ENCODE results near the gene FKRP. TPM values are rescaled to one million over a fixed set of nuclear protein-coding genes. Genes with fewer than 3 reads are reported as not detected.

FKRP gene
- total RNA-seq (1 to 10 TPM; 5.0 to 9.4 (median 6.5) TPM), polyA plus RNA-seq (10 to 100 TPM; 16.6 to 17.4 TPM)

- H3K27ac ChIP-seq: peak within 1 kb of the TSS in 3 of 4 donors; percentile 42 to 82 (median 67)
- peak in 4 of 6 donors; percentile 40 to 79 (median 68) for DNase-seq
- peak; percentile 55 to 75 (median 64) for ATAC-seq
- peak within 1 kb of the TSS; percentile 95 to 97 (median 96) for H3K4me3 ChIP-seq
- TF ChIP-seq CTCF (IDR thresholded peaks at IDR 0.05): no peak
- intact Hi-C loops (cut with DNase I): no loop called here
- no peaks in the 10 kb centered on the region for H3K27me3 ChIP-seq
- WGBS, 2 donors: 0% methylated on average over 38 to 68 of the region's 68 CpGs
- FAIRE-seq: no peak
- no peaks in the 10 kb centered on the region for H3K36me3 ChIP-seq
- no peaks in the 10 kb centered on the region for H3K9me3 ChIP-seq
- peaks cover 0 to 11% (median 0%) of the 10 kb centered on the region in 3 donors for H3K4me1 ChIP-seq
Observed at GRCh38 chr19:46745521-46746280, at the start of gene FKRP. FKRP (plus strand) TSS chr19:46746057; CDS start chr19:46755451, 9,394 bp downstream.

GRCh38 chr19:46696866-46697203 lies 49.0 kb upstream of the FKRP start:
- Histone ChIP-seq H3K4me3 (no peak overlapping the region), H3K36me3 (peaks cover 0 to 48% (median 29%) of the 10 kb centered on the region in 3 donors), H3K4me1 (no peaks in the 10 kb centered on the region), H3K27ac (no peak overlapping the region), H3K27me3 (no peaks in the 10 kb centered on the region), H3K9me3 (no peaks in the 10 kb centered on the region)
- FAIRE-seq (no peak), DNase-seq (peak in 1 of 6 donors; percentile 30), ATAC-seq (no peak)
- no peak for TF ChIP-seq CTCF (IDR thresholded peaks at IDR 0.05)
- 74 to 83% methylated on average over 9 of the region's 9 CpGs for WGBS, 2 donors
- intact Hi-C loops (cut with DNase I): no loop called here

- peaks cover 0 to 43% (median 28%) of the 10 kb centered on the region in 3 donors for H3K36me3 ChIP-seq
Observed at GRCh38 chr19:46697204-46697960, 48.5 kb upstream of the FKRP start.

GRCh38 chr19:46698395-46699321 lies 47.2 kb upstream of the FKRP start:
- intact Hi-C loops (cut with DNase I): no loop called here
- no peak overlapping the region for H3K4me3 ChIP-seq
- no peak for TF ChIP-seq CTCF (IDR thresholded peaks at IDR 0.05)
- peaks cover 0 to 33% (median 30%) of the 10 kb centered on the region in 3 donors for H3K36me3 ChIP-seq
- no peaks in the 10 kb centered on the region for H3K4me1 ChIP-seq
- WGBS, 2 donors: 93 to 95% methylated on average over 8 to 11 of the region's 11 CpGs
- no peak for DNase-seq
- FAIRE-seq: no peak
- ATAC-seq: no peak
- H3K9me3 ChIP-seq: no peaks in the 10 kb centered on the region
- no peaks in the 10 kb centered on the region for H3K27me3 ChIP-seq
- H3K27ac ChIP-seq: no peak overlapping the region

More at GRCh38 chr19:46697204-46697960, 48.5 kb upstream of the FKRP start:
- Histone ChIP-seq H3K9me3 (no peaks in the 10 kb centered on the region), H3K4me3 (no peak overlapping the region), H3K4me1 (no peaks in the 10 kb centered on the region), H3K27ac (no peak overlapping the region), H3K27me3 (no peaks in the 10 kb centered on the region)
- ATAC-seq (peak; percentile 95 to 97 (median 96)), DNase-seq (peak; percentile 87 to 94 (median 88)), FAIRE-seq (no peak)
- no peak for TF ChIP-seq CTCF (IDR thresholded peaks at IDR 0.05)
- intact Hi-C loops (cut with DNase I): no loop called here
- 18 to 26% methylated on average over 38 to 39 of the region's 39 CpGs for WGBS, 2 donors

Measured in pancreas (tissue), 10 donors.